Vagina (tissue), 2 donors: ENCODE results near the gene DSC1.

Experiments used
- POLR2A ChIP-seq, 2 donors: fragments of 450-650 bp; IDR thresholded peaks; one replicate each; pipeline ENCODE4 v1.6.1; 2017; ENCODE audit warnings: antibody characterized with exemption in 2 of 2, mild to moderate bottlenecking in 2 of 2, moderate library complexity in 2 of 2
- POLR2AphosphoS5 ChIP-seq, 2 donors: sonication (generic); formaldehyde crosslinking; IDR thresholded peaks; one replicate each; pipeline ENCODE4 v1.9.0; 2017; ENCODE audit warnings: antibody characterized with exemption in 2 of 2, mild to moderate bottlenecking in 2 of 2, low read depth in 1 of 2; ENCODE audit not compliant: insufficient read depth in 1 of 2
- TF ChIP-seq, protein P1 (sequence below), 3 experiments: fragments of 450-650 bp in 2 of 3; fragments of 200-600 bp in 1 of 3; sonication (generic) in 1 of 3; IDR thresholded peaks; one replicate each; pipeline ENCODE4 v1.5.1; 2017 to 2019; ENCODE audit warnings: antibody characterized with exemption in 3 of 3, mild to moderate bottlenecking in 2 of 3, moderate library complexity in 2 of 3

DNA sequence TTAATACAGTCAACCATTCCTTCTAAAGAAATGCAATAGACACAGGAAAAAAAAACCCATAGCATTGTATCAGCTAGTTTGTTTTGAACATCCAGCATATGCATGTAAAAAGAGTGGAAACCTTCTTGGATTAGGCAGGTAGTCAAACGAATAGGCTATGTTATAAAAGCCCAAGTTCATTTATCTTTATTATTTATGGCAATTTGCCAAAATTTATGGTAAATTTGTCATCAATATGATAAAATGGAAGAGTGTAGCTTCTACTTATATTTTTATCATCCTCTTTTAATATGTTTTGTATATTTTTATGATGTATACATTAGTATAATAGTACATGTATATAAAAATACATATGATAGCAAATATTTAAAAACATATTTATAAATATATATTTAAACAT, 23.9 kb downstream of the DSC1 start:
- TF ChIP-seq, protein P1, sequence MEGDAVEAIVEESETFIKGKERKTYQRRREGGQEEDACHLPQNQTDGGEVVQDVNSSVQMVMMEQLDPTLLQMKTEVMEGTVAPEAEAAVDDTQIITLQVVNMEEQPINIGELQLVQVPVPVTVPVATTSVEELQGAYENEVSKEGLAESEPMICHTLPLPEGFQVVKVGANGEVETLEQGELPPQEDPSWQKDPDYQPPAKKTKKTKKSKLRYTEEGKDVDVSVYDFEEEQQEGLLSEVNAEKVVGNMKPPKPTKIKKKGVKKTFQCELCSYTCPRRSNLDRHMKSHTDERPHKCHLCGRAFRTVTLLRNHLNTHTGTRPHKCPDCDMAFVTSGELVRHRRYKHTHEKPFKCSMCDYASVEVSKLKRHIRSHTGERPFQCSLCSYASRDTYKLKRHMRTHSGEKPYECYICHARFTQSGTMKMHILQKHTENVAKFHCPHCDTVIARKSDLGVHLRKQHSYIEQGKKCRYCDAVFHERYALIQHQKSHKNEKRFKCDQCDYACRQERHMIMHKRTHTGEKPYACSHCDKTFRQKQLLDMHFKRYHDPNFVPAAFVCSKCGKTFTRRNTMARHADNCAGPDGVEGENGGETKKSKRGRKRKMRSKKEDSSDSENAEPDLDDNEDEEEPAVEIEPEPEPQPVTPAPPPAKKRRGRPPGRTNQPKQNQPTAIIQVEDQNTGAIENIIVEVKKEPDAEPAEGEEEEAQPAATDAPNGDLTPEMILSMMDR (IDR thresholded peaks at IDR 0.05), result no peak
- TF ChIP-seq POLR2AphosphoS5 (IDR thresholded peaks at IDR 0.05; ENCODE audit: insufficient read depth in 1 of 2, low read depth in 1 of 2) (no peak), POLR2A (IDR thresholded peaks at IDR 0.05) (no peak)
